ENCODE results near the gene MOV10L1. TPM values are rescaled to one million over a fixed set of nuclear protein-coding genes. Genes with fewer than 3 reads are reported as not detected.

Gene MOV10L1
- total and polyA plus RNA-seq, 9 of the 15 experiments (the other 6 are each of a cell fraction or from before 2014, with no cell fraction given), result 0.06 to 0.43 (median 0.15) TPM

- peaks cover 0 to 2% of the 10 kb centered on the region in 2 experiments; a peak in 4 of 5 replicates for H3K4me1 ChIP-seq (replicated peaks in 1 of 2; ENCODE audit: control insufficient read depth in 2 of 2, insufficient read depth in 2 of 2, low read length in 2 of 2)
- in situ Hi-C loops (cut with MboI), result no loop called here
- H3K36me3 ChIP-seq (ENCODE audit: control insufficient read depth, insufficient read depth, low read length), result no peaks in the 10 kb centered on the region
- H3K9ac ChIP-seq (ENCODE audit: insufficient read depth in 1 of 2, low read depth in 2 of 2, low read length in 2 of 2), result no peak overlapping the region
- TF ChIP-seq TBL1XR1 (IDR thresholded peaks at IDR 0.05; ENCODE audit: low read length in 2 of 2) (no peak), ZNF318 (IDR thresholded peaks at IDR 0.05; ENCODE audit: borderline replicate concordance in 1 of 2, low read depth in 1 of 2) (no peak), HSF4 (CRISPR knock-in tag; IDR thresholded peaks at IDR 0.05; ENCODE audit: borderline replicate concordance) (no peak), CBX8 (IDR thresholded peaks at IDR 0.05; ENCODE audit: borderline replicate concordance, extremely low read depth, low read depth, low read length, poor library complexity, severe bottlenecking) (no peak), ZNF75A (CRISPR knock-in tag; IDR thresholded peaks at IDR 0.05) (no peak), SMARCE1 (IDR thresholded peaks at IDR 0.05) (no peak)
- no peak for ATAC-seq
- peaks cover 4% of the 10 kb centered on the region for H3K9me3 ChIP-seq (replicated peaks; ENCODE audit: control insufficient read depth, insufficient read depth, low read depth, low read length)
- ChIA-PET POLR2A (no interaction called here), CTCF (ENCODE audit: low intra/inter-chr PET ratio) (no interaction called here)
- H4K20me1 ChIP-seq (replicated peaks; ENCODE audit: control insufficient read depth, insufficient read depth, low read length), result no peaks in the 10 kb centered on the region
- H3K79me2 ChIP-seq (ENCODE audit: control insufficient read depth, insufficient read depth, low read length), result no peaks in the 10 kb centered on the region
- H3K4me2 ChIP-seq (ENCODE audit: insufficient read depth, low read length), result no peak overlapping the region
- no peaks in the 10 kb centered on the region for H3K27me3 ChIP-seq (ENCODE audit: control insufficient read depth in 2 of 2, insufficient read depth in 2 of 2, low read length in 2 of 2)
- no peaks in the 10 kb centered on the region for H3K9me1 ChIP-seq (ENCODE audit: control insufficient read depth, insufficient read depth, low read length)
- H3K4me3 ChIP-seq, result no peak overlapping the region
- WGBS (ENCODE audit: insufficient coverage, low coverage, missing lambda C conversion rate), result 36% methylated on average over 5 of the region's 5 CpGs
- H2AFZ ChIP-seq (ENCODE audit: low read depth, low read length), result peak overlapping the region; percentile 45; the same call in 1 of the 2 replicates
- DNase-seq (ENCODE audit: extremely low read depth in 1 of 4, low spot score in 3 of 4), result no peak
- BruUV-seq (replicated peaks), result no TSS peak
- no peak overlapping the region for H3K27ac ChIP-seq (ENCODE audit: extremely low read depth, low read depth, low read length)
- intact Hi-C loops (cut with micrococcal nuclease), result no loop called here
- FAIRE-seq, result no peak
Observed at GRCh38 chr22:50092342-50092741, 2.5 kb downstream of the MOV10L1 start.

Measured in K562 (cell line).